Common myeloid progenitor, CD34-positive (primary cell): ENCODE results near the gene PIGW. TPM values are rescaled to one million over a fixed set of nuclear protein-coding genes. Genes with fewer than 3 reads are reported as not detected.

ENCODE experiments used
- CTCF ChIA-PET: fragments of 350-600 bp; sonication (Branson Sonifier 250); formaldehyde crosslinking; loops from one replicate; lab custom pipeline; 2021; ENCODE audit warnings: antibody characterized with exemption; lab: Charles Lee
- POLR2A ChIA-PET: fragments of 350-600 bp; sonication (Branson Sonifier 250); formaldehyde crosslinking; loops from one replicate; lab custom pipeline; 2021; ENCODE audit warnings: antibody characterized with exemption; lab: Charles Lee
- DNase-seq, 3 donors: peaks; one replicate each; pipeline versions ENCODE4 v3.0.0 to v3.0.0-alpha.2; 2013
- H3K27ac ChIP-seq, 2 experiments: 1 replicate in 1 of 2; 2 replicates in 1 of 2; pipeline ENCODE4 v1.7.0; 2013; ENCODE audit warnings: inconsistent platforms in 2 of 2, low read length in 2 of 2, mild to moderate bottlenecking in 2 of 2, low read depth in 1 of 2, moderate library complexity in 1 of 2; ENCODE audit not compliant: severe bottlenecking in 2 of 2, insufficient read depth in 1 of 2, poor library complexity in 1 of 2
- H3K27me3 ChIP-seq, 5 experiments: replicated peaks in 2 of 5; 1 replicate in 3 of 5; 2 replicates in 2 of 5; pipeline versions ENCODE4 v1.6.1 to v1.7.0; 2013; ENCODE audit warnings: low read length in 4 of 5, mild to moderate bottlenecking in 2 of 5, moderate library complexity in 2 of 5, inconsistent platforms in 1 of 5; ENCODE audit not compliant: insufficient read depth in 5 of 5, control insufficient read depth in 4 of 5
- H3K36me3 ChIP-seq, 4 experiments: 1 replicate in 2 of 4; 2 replicates in 2 of 4; pipeline versions ENCODE4 v1.6.1 to v1.7.0; 2013; ENCODE audit warnings: low read length in 3 of 4, control low read depth in 1 of 4, mild to moderate bottlenecking in 1 of 4; ENCODE audit not compliant: control insufficient read depth in 4 of 4, insufficient read depth in 4 of 4
- H3K4me1 ChIP-seq, 4 experiments: 1 replicate in 3 of 4; 2 replicates in 1 of 4; pipeline versions ENCODE4 v1.6.1 to v1.7.1; 2013; ENCODE audit warnings: low read length in 3 of 4, mild to moderate bottlenecking in 3 of 4, control low read depth in 1 of 4, inconsistent platforms in 1 of 4, moderate library complexity in 1 of 4; ENCODE audit not compliant: control insufficient read depth in 4 of 4, insufficient read depth in 4 of 4; ENCODE audit errors: control extremely low read depth in 1 of 4
- H3K4me3 ChIP-seq, 7 experiments: 1 replicate in 4 of 7; 2 replicates in 3 of 7; pipeline versions ENCODE4 v1.5.1 to v1.7.0; 2013; ENCODE audit warnings: mild to moderate bottlenecking in 7 of 7, low read length in 6 of 7, moderate library complexity in 6 of 7, inconsistent platforms in 2 of 7, low read depth in 2 of 7, control low read depth in 1 of 7; ENCODE audit not compliant: insufficient read depth in 4 of 7, control insufficient read depth in 1 of 7; ENCODE audit errors: extremely low read depth in 1 of 7
- H3K9me3 ChIP-seq, 5 experiments: 1 replicate in 4 of 5; 2 replicates in 1 of 5; pipeline versions ENCODE4 v1.6.1 to v1.7.1; 2013; ENCODE audit warnings: low read length in 4 of 5, mild to moderate bottlenecking in 2 of 5, inconsistent platforms in 1 of 5, low read depth in 1 of 5, moderate library complexity in 1 of 5; ENCODE audit not compliant: control insufficient read depth in 4 of 5, insufficient read depth in 2 of 5; ENCODE audit errors: control extremely low read depth in 1 of 5
- WGBS: methylation state at CpG from one replicate; pipeline ENCODE4 v1.1.5; 2013; ENCODE audit not compliant: insufficient coverage; 5-methylcytosine and 5-hydroxymethylcytosine counted together
- polyA plus RNA-seq: library from polyadenylated mRNA; unstranded; fragments of 120-200 nt; gene quantifications from one replicate; pipeline ENCODE4 v1.2.1, GENCODE V29; 2013

The PIGW gene
- 11.1 TPM for polyA plus RNA-seq

DNA sequence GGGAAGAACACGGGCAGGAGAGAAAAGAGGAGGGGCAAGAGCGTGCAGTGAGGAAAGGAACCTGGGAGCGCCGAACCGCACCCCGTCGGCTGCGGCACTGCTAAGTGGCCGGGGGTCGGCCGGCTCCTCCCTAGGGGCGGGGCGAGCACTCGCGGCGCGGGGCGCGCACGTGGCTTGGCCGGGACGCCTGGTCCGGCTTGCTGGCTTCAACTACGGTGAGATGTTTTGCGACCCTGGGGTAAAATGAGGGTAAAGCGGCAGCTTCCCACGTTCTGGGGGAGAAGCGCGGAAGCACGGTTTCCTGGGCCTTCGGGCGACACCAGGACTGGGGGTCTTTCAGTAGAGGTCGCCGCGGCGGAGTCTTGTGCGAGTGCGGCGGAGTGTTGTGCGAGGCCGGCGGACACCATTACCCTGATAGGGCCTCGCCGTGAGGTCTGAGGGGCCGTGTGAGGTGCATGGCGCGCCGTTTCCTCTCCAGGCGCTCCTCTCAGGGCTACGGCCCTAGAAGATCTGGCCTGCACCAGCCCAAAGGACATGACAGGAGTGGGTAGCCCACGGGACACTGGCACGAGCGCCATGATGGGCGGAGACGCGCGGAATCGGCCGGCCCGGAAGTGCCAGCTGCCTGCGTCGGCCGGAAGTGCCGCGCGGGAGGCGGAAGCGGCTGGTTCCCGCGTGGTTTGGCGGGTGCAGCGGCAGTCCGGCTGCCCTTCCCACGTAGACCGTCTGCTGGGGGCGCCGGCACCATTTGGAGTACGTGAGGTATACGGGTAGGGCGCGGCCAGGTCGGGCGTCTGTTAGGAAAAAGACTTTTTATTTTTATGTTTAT is at the start of gene PIGW, which contains the start of gene MYO19:
PIGW (plus strand) TSS at position 148 of the 829 bp plus-strand sequence. CDS start 2,115 bp downstream, outside the sequence.
MYO19 (minus strand) TSS at position 29 of the 829 bp plus-strand sequence. CDS start 2,330 bp downstream, outside the sequence.
- CTCF ChIA-PET, result interaction anchor here (0.7 to 3.2 kb wide), 5 partner anchors 10 to 67 kb away, joined by 3 to 17 read pairs (median 5); partner anchors contain the start of gene MRM1
- peaks cover 3 to 22% (median 16%) of the 10 kb centered on the region in 4 experiments for H3K4me1 ChIP-seq
- peak within 1 kb of the TSS; percentile 80 to 93 for H3K27ac ChIP-seq
- POLR2A ChIA-PET, result interaction anchor here (0.6 to 3.2 kb wide), 3 partner anchors 10 to 23 kb away, joined by 3 to 30 read pairs (median 4); partner anchors contain the start of gene GGNBP2
- peak within 1 kb of the TSS; percentile 54 to 96 (median 87) for H3K4me3 ChIP-seq
- H3K36me3 ChIP-seq, result peaks cover 5 to 50% (median 16%) of the 10 kb centered on the region in 4 experiments
- DNase-seq, result peak; percentile 91 to 94 (median 93)
- H3K9me3 ChIP-seq, result no peaks in the 10 kb centered on the region
- H3K27me3 ChIP-seq, result no peaks in the 10 kb centered on the region
- under 1% methylated on average over 75 of the region's 83 CpGs for WGBS

DNA sequence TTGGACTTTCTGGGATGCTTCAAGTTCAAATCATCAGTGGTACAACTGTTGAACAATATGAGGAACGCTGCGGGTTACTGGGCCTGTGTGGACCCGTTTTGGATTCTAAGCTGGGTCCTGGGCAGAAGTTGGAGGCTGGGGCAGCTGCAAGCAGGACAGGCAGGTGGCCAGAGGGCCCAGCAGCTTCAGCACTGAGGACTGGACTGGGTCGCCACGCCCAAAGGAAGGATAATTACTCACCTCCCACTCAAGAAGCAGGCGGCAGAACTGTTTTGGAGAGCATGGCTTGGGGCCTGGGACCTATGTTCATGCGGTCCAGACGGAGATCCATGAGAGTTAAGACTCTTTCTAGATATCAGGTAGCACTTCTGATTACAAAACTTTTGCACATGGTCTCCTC is 49.8 kb upstream of the PIGW start:
- peaks cover 2 to 14% (median 11%) of the 10 kb centered on the region in 5 experiments for H3K27me3 ChIP-seq
- ChIA-PET POLR2A (interaction anchor here (0.6 kb wide), 1 partner anchor 9 kb away, joined by 4 read pairs; no protein-coding TSS in a partner anchor), CTCF (interaction anchor here (1.2 kb wide), 1 partner anchor 10 kb away, joined by 3 read pairs; no protein-coding TSS in a partner anchor)

GRCh38 chr17:36485805-36486203 is 49.0 kb upstream of the PIGW start:
- Histone ChIP-seq H3K27ac (peak overlapping the region in 1 of 2 experiments; percentile 37), H3K4me3 (peak overlapping the region; percentile 74 to 98 (median 92)), H3K27me3 (peaks cover 0 to 13% (median 10%) of the 10 kb centered on the region in 5 experiments), H3K9me3 (no peaks in the 10 kb centered on the region), H3K4me1 (peaks cover 7 to 30% (median 25%) of the 10 kb centered on the region in 4 experiments), H3K36me3 (peaks cover 0 to 10% (median 5%) of the 10 kb centered on the region in 4 experiments)
- 52% methylated on average over 8 of the region's 10 CpGs for WGBS
- CTCF ChIA-PET, result interaction anchor here (1.2 to 1.4 kb wide), 2 partner anchors 10 to 27 kb away, joined by 3 read pairs; no protein-coding TSS in a partner anchor
- POLR2A ChIA-PET, result no interaction called here
- no peak for DNase-seq

More for the DNA sequence above, 49.8 kb upstream of the PIGW start:
- Histone ChIP-seq H3K4me3 (no peak overlapping the region), H3K4me1 (peaks cover 7 to 30% (median 25%) of the 10 kb centered on the region in 4 experiments), H3K27ac (no peak overlapping the region), H3K9me3 (no peaks in the 10 kb centered on the region), H3K36me3 (peaks cover 0 to 6% (median 5%) of the 10 kb centered on the region in 4 experiments)
- 98% methylated on average over 7 of the region's 8 CpGs for WGBS
- no peak for DNase-seq

DNA sequence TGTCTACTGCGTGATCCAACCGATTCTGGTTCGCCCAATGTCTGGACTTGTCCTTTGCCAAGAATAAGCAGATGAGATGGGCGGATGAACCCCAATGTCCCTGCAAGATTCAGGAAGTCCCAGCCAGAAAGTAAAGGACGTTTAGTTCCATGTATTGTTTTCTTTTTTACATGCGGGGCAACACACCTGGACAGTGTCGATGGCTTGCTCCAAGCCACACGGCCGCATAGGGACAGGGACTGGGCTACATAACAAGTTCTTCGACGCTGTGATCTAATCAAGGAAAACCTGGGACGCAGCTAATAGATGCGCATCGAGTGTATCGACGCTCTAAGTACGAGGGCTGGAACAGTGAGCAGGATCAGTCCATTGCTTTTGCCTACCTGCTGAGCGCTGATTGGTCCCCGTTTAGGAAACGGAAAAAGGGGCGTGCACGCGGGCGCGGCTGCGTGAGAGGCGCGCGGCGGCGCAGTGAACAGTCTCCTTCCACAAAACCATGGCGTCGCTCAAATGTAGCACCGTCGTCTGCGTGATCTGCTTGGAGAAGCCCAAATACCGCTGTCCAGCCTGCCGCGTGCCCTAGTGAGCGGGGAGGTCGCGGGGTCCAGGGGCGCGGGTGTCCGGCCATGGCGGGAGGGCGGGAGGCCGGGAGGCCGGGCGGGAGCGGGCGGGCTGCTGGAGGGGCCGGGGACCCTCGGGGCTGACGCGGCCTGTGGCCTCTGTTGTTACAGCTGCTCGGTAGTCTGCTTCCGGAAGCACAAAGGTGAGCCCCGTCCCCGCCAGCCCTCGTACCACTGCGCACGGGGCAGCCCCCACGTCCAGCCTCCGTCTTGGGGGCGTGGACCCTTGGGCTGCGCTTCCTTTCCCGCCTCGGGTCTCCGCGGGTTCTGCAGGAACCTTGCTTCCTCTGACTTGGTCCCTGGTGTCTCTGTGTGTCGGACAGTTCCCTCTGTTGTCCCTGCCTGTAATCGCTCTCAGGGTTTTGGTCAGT is 48.3 kb upstream of the PIGW start, which contains the start of gene ZNHIT3:
ZNHIT3 (plus strand) TSS at position 478 of the 991 bp plus-strand sequence; CDS start at position 497, 19 bp downstream.
- CTCF ChIA-PET, result interaction anchor here (1.2 to 1.4 kb wide), 2 partner anchors 11 to 28 kb away, joined by 3 read pairs; no protein-coding TSS in a partner anchor

DNA sequence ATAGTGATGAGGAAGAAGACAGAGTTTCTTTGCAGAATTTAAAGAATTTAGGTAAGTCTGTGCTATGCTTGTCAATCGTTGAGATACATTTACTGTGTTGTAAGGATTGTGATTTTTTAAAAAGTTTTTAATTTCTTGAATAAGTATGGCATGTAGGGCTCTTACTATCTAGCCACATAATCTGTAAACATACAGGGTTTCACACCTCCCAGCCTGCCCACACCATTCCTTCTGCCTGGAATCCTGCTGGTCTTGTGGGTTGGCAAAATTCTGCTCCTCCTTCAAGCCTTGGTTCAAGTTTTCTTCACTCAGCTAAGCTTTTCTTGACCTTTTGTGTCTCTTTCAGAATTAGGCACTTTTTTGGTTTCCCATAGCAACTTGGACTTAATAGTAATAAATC is 40.8 kb upstream of the PIGW start:
- POLR2A ChIA-PET, result no interaction called here
- CTCF ChIA-PET, result no interaction called here

More for the DNA sequence above, 48.3 kb upstream of the PIGW start, which contains the start of gene ZNHIT3:
- Histone ChIP-seq H3K27me3 (peaks cover 0 to 13% (median 10%) of the 10 kb centered on the region in 5 experiments), H3K9me3 (no peaks in the 10 kb centered on the region), H3K27ac (peak within 1 kb of the TSS; percentile 61 to 79), H3K4me1 (peaks cover 7 to 30% (median 25%) of the 10 kb centered on the region in 4 experiments), H3K36me3 (peaks cover 0 to 12% (median 9%) of the 10 kb centered on the region in 4 experiments), H3K4me3 (peak within 1 kb of the TSS; percentile 74 to 98 (median 92))
- peak; percentile 91 to 95 (median 94) for DNase-seq
- POLR2A ChIA-PET, result no interaction called here
- under 1% methylated on average over 73 of the region's 73 CpGs for WGBS

GRCh38 chr17:36494674-36495073 is 40.1 kb upstream of the PIGW start:
- peak overlapping the region in 1 of 2 experiments; percentile 39 for H3K27ac ChIP-seq
- POLR2A ChIA-PET, result interaction anchor here (0.6 kb wide), 1 partner anchor 10 kb away, joined by 4 read pairs; no protein-coding TSS in a partner anchor
- peaks cover 24 to 84% (median 70%) of the 10 kb centered on the region in 4 experiments for H3K36me3 ChIP-seq
- CTCF ChIA-PET, result interaction anchor here (1.4 kb wide), 1 partner anchor 11 kb away, joined by 4 read pairs; no protein-coding TSS in a partner anchor
- DNase-seq, result no peak
- 100% methylated on average over 2 of the region's 5 CpGs for WGBS
- H3K27me3 ChIP-seq, result no peaks in the 10 kb centered on the region
- no peaks in the 10 kb centered on the region for H3K9me3 ChIP-seq
- H3K4me1 ChIP-seq, result no peaks in the 10 kb centered on the region
- no peak overlapping the region for H3K4me3 ChIP-seq

More for the DNA sequence above, 40.8 kb upstream of the PIGW start:
- no peak for DNase-seq
- Histone ChIP-seq H3K36me3 (peaks cover 24 to 83% (median 70%) of the 10 kb centered on the region in 4 experiments), H3K4me1 (no peaks in the 10 kb centered on the region), H3K4me3 (no peak overlapping the region), H3K27me3 (no peaks in the 10 kb centered on the region), H3K9me3 (no peaks in the 10 kb centered on the region), H3K27ac (no peak overlapping the region)
- 100% methylated on average over 1 of the region's 1 CpG for WGBS
